Hepatocyte (in vitro differentiated cells): Measurements from ENCODE around the gene LBX1. TPM values are rescaled to one million over a fixed set of nuclear protein-coding genes. Genes with fewer than 3 reads are reported as not detected.
A peak's percentile ranks its signal among the peaks of the same experiment; 100 is the strongest.

Source experiments
- DNase-seq: peaks from one replicate; pipeline ENCODE4 v3.0.0-alpha.2; 2016; ENCODE audit warnings: low spot score
- H2AFZ ChIP-seq: fragments of 200-600 bp; sonication (generic); 2 replicates; pipeline ENCODE4 v1.6.0; 2016; ENCODE audit warnings: antibody characterized with exemption, mild to moderate bottlenecking
- H3K27ac ChIP-seq: fragments of 200-600 bp; sonication (generic); 2 replicates; pipeline ENCODE4 v1.5.1; 2016; ENCODE audit warnings: mild to moderate bottlenecking
- H3K27me3 ChIP-seq: fragments of 200-600 bp; sonication (generic); 2 replicates; pipeline ENCODE4 v1.6.1; 2016
- H3K36me3 ChIP-seq: fragments of 200-600 bp; sonication (generic); replicated peaks from 2 replicates; pipeline ENCODE4 v1.5.1; 2016; ENCODE audit warnings: low read depth; ENCODE audit not compliant: insufficient read depth
- H3K4me1 ChIP-seq: fragments of 200-600 bp; sonication (generic); 2 replicates; pipeline ENCODE4 v1.5.1; 2016; ENCODE audit warnings: mild to moderate bottlenecking, moderate library complexity; ENCODE audit not compliant: insufficient read depth
- H3K4me2 ChIP-seq: fragments of 200-600 bp; sonication (generic); 2 replicates; pipeline ENCODE4 v1.6.0; 2016
- H3K4me3 ChIP-seq: fragments of 200-600 bp; sonication (generic); 2 replicates; pipeline ENCODE4 v1.5.1; 2016; ENCODE audit warnings: mild to moderate bottlenecking
- H3K79me2 ChIP-seq: fragments of 200-600 bp; sonication (generic); 2 replicates; pipeline ENCODE4 v1.6.0; 2017; ENCODE audit warnings: mild to moderate bottlenecking
- H3K9me2 ChIP-seq: fragments of 200-600 bp; sonication (generic); replicated peaks from 2 replicates; pipeline ENCODE4 v1.6.0; 2017; ENCODE audit warnings: mild to moderate bottlenecking; ENCODE audit not compliant: insufficient read depth
- H3K9me3 ChIP-seq: fragments of 200-600 bp; sonication (generic); 2 replicates; pipeline ENCODE4 v1.5.1; 2016; ENCODE audit warnings: low read depth, mild to moderate bottlenecking
- H4K20me1 ChIP-seq: fragments of 200-600 bp; sonication (generic); 2 replicates; pipeline ENCODE4 v1.6.0; 2016; ENCODE audit warnings: mild to moderate bottlenecking; ENCODE audit not compliant: insufficient read depth, poor library complexity, severe bottlenecking
- CTCF ChIP-seq: fragments of 200-600 bp; sonication (generic); IDR thresholded peaks from 2 replicates; pipeline ENCODE4 v1.5.1; 2016; ENCODE audit warnings: antibody characterized with exemption, mild to moderate bottlenecking; ENCODE audit not compliant: poor library complexity
- EZH2 ChIP-seq: fragments of 200-600 bp; sonication (generic); IDR thresholded peaks from 2 replicates; pipeline ENCODE4 v1.6.1; 2016; ENCODE audit warnings: antibody characterized with exemption, mild to moderate bottlenecking, borderline replicate concordance
- EZH2phosphoT487 ChIP-seq: fragments of 200-600 bp; sonication (generic); IDR thresholded peaks from one replicate; pipeline ENCODE4 v1.6.1; 2018; ENCODE audit warnings: antibody characterized with exemption, mild to moderate bottlenecking, low read depth, moderate library complexity; ENCODE audit not compliant: unreplicated experiment, severe bottlenecking
- WGBS: methylation state at CpG from one replicate; pipeline ENCODE4 v1.1.6; 2016; ENCODE audit warnings: low lambda C conversion rate; ENCODE audit errors: missing lambda C conversion rate; 5-methylcytosine and 5-hydroxymethylcytosine counted together
- polyA plus RNA-seq: library from polyadenylated mRNA; unstranded; fragments of >200 nt; fragmentation: Nextera tagmentation; extraction: Ambion mirVana; gene quantifications from 2 replicates; pipeline ENCODE4 v1.2.1, GENCODE V29; 2016
- total RNA-seq: library from RNA; depleted of rRNA; stranded (reverse); fragments of >200 nt; gene quantifications from 2 replicates; pipeline ENCODE4 v1.2.3, GENCODE V29; 2014

Gene LBX1
- total and polyA plus RNA-seq, 2 experiments from 2014 or later: not detected

GRCh38 chr10:101241840-101242707, 12.8 kb upstream of the LBX1 start:
- Histone ChIP-seq H3K4me2 (no peak overlapping the region), H3K4me3 (no peak overlapping the region), H2AFZ (no peak overlapping the region), H3K27me3 (peaks cover 52% of the 10 kb centered on the region), H3K36me3 (no peaks in the 10 kb centered on the region), H3K9me2 (no peaks in the 10 kb centered on the region), H3K9me3 (no peaks in the 10 kb centered on the region), H3K27ac (no peak overlapping the region), H3K4me1 (no peaks in the 10 kb centered on the region), H3K79me2 (no peaks in the 10 kb centered on the region), H4K20me1 (no peaks in the 10 kb centered on the region)
- TF ChIP-seq CTCF (no peak), EZH2phosphoT487 (no peak)
- no peak for DNase-seq
- WGBS: 89% methylated on average over 21 of the region's 21 CpGs

GRCh38 chr10:101238732-101239105, 9.5 kb upstream of the LBX1 start:
- no peaks in the 10 kb centered on the region for H3K9me2 ChIP-seq
- H3K4me3 ChIP-seq: no peak overlapping the region
- no peak overlapping the region for H3K27ac ChIP-seq
- no peak overlapping the region for H2AFZ ChIP-seq
- H3K4me1 ChIP-seq: peaks cover 4% of the 10 kb centered on the region
- 2% methylated on average over 24 of the region's 24 CpGs for WGBS
- no peaks in the 10 kb centered on the region for H3K9me3 ChIP-seq
- H3K79me2 ChIP-seq: no peaks in the 10 kb centered on the region
- no peak for TF ChIP-seq EZH2phosphoT487
- TF ChIP-seq EZH2: no peak
- TF ChIP-seq CTCF: peak; percentile 59
- H3K4me2 ChIP-seq: no peak overlapping the region
- H3K27me3 ChIP-seq: peaks cover 79% of the 10 kb centered on the region
- H3K36me3 ChIP-seq: no peaks in the 10 kb centered on the region
- DNase-seq: no peak
- H4K20me1 ChIP-seq: no peaks in the 10 kb centered on the region

DNA sequence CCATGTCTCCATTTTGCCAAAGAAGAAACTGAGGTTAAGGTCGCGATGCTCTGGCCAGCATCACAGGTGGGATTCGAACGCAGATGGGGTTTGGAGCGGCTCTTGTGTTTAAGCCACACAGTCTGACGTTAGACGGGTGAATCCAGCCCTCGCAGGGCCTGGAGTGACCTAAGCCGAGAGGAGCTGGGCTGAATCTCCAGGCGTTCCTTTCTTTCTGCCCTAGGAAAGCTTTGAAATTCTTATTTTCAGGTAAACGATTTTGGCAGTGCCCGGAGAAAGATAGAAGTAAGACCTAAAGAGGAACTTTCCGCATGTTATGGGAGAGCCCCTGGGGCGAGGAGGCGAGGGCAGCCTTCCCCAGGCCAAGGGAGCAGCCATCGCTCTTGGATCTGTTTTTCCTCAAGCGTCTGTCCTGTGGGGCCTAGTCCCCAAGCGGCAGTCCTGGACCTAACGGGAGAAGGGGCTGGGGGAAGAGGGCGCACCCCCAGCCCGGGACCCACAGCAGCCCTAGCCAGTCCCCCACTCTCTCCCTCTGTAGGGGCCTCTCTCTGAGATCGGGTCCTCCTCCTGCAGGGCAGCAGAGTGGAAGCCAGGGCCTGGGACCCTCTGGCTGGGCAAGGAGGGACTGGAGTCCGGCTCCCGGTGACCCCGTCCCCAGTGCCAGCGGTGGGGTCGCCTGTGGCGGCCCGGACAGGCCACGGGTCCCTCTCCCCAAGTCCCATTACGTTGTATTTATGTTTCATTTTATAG, 8.9 kb upstream of the LBX1 start:
- Histone ChIP-seq H3K4me2 (no peak overlapping the region), H3K4me3 (no peak overlapping the region), H3K27ac (no peak overlapping the region), H3K27me3 (peaks cover 85% of the 10 kb centered on the region), H4K20me1 (no peaks in the 10 kb centered on the region), H3K4me1 (peaks cover 4% of the 10 kb centered on the region), H3K36me3 (no peaks in the 10 kb centered on the region), H2AFZ (no peak overlapping the region), H3K79me2 (no peaks in the 10 kb centered on the region), H3K9me2 (no peaks in the 10 kb centered on the region), H3K9me3 (no peaks in the 10 kb centered on the region)
- peak; percentile 11 for TF ChIP-seq EZH2
- no peak for TF ChIP-seq CTCF
- whole genome bisulfite sequencing: 17% methylated on average over 30 of the region's 31 CpGs
- DNase-seq: no peak
